ENCODE results near the gene ATXN7L3.
"Not testable (repeated sequence)": the region's sequence is repeated elsewhere in the genome, so short reads cannot be mapped to it uniquely, and the experiment has no call there.

ATXN7L3 gene

DNA sequence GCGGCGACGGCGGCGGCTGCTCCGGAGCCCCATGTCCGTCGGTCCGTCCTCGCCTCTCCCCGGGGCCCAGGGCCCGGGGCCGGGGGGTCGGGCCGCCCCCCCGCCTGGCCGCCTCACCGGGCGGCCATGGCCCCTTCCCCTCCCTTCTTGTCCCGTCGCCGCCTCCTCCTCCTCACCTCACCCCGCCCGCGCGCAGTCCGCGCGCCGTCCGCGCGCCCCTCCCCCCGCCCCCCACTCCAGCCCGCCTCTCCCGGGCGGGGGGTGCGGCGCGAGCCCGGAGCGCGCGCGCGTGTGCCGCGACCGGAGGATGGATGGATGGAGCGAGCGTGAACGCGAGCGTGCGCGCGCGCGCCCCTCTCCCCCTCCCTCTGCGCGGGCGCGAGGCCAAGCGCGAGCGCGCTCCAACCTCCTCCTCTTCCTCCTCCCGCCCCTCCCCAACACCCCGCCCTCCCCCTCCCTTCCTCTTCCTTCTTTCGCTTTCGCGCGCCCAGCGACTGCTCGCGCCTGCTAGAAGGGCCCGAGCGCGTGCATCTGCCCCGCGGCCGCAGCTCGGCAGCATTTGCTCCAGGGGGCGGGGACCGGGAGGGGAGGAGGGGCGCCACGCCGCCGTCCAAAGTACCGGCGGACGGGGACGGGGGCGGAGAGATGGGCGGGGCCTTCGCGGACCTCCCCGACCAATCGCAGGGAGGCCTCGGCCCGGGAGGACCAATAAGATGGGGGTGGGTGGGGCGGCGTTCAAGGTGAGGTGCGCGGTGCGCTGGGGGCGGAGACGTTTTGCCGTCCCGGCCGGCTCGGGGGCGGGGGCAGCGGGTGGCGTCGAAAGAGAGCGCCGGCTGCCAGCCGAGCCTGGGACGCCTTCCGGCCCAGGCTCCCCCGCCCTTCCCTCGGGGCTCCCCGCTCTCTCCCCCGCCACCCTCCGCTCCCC, at the start of gene ATXN7L3:
TSS of gene ATXN7L3 (minus strand) at position 332 of the 925 bp plus-strand sequence. CDS start 1,814 bp downstream, outside the sequence.
- peak; percentile 96 for DNase-seq (ENCODE audit: low spot score)

- no peak for DNase-seq (ENCODE audit: low spot score)
Observed at GRCh38 chr17:44247876-44248736, 48.4 kb upstream of the ATXN7L3 start.

- DNase-seq (ENCODE audit: low spot score): no peak
Observed at GRCh38 chr17:44247440-44247841, 47.8 kb upstream of the ATXN7L3 start.

DNA sequence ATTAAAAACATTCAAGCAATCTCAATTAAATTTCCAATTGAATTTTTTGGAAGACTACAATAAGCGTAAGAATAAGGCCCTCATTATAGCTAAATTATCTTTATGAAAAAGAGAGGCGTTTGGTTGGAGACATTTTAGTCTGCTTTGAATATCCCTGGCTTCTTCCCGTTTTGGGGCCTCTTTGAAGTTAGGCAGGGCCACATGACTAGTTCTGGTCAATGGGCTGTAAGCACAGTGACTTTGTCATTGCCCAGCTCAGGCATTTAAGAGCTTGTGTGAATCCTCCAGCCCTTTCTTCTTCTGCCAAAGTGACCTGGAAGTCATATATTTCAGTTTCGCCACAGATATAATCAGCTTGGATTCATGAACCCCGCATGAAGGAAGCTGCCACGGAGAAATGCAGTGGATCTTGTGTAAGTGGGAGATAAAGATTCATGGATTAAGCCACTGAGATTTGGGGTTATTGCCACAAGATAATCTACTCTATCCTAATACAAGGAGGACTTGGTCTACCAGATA, 41.5 kb upstream of the ATXN7L3 start:
- DNase-seq (ENCODE audit: low spot score): no peak

DNA sequence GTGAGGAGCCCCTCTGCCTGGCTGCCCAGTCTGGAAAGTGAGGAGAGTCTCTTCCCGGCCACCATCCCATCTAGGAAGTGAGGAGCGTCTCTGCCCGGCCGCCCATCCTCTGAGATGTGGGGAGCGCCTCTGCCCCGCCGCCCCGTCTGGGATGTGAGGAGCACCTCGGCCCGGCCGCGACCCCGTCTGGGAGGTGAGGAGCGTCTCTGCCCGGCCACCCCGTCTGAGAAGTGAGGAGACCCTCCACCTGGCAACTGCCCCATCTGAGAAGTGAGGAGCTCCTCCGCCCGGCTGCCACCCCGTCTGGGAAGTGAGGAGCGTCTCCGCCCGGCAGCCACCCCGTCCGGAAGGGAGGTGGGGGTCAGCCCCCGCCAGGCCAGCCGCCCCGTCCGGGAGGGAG, 38.2 kb upstream of the ATXN7L3 start:
- DNase-seq (ENCODE audit: low spot score): not testable (repeated sequence)

- no peak for DNase-seq (ENCODE audit: low spot score)
Observed at GRCh38 chr17:44236444-44236991, 36.8 kb upstream of the ATXN7L3 start.

DNA sequence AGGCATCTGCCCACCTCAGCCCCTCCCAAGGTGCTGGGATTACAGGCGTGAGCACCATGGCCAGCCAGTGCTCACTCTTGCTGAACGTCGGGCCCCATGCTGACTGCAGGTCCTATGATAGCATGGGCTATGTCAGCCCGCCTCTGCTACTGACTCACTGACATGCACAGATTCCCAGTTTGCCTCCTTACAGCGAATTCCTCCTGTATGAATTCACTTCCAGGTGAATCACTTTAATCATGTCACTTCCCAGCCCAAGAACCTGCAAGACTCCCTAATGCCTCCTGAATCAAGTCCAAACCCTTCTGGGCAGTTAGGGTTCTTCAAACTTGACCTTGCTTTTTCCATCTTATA, 35.9 kb upstream of the ATXN7L3 start:
- no peak for DNase-seq (ENCODE audit: low spot score)

GRCh38 chr17:44233582-44233981, 33.9 kb upstream of the ATXN7L3 start:
- DNase-seq (ENCODE audit: low spot score): no peak

GRCh38 chr17:44232061-44232460, 32.4 kb upstream of the ATXN7L3 start:
- no peak for DNase-seq (ENCODE audit: low spot score)

DNA sequence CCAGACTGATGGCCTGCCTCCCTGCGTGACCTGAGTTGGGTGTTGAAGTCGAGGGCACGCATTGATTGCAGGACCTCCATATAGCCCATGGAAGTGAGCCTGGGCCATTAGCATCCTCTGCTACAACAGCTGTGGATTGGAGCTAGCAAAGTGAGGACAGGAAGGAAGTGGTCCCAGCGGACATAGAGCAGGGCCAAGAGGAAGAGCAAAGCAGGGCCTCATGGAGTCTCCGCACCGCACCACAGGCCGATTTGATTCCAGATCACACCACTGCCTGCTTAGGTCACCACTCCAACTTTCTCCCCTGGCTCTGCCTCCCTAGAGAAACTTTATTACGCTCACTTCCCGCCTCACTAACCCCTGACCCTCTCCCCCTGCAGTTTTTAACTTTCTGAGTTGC, 30.5 kb upstream of the ATXN7L3 start:
- no peak for DNase-seq (ENCODE audit: low spot score)

GRCh38 chr17:44229090-44229489, 29.4 kb upstream of the ATXN7L3 start:
- DNase-seq (ENCODE audit: low spot score): no peak

DNA sequence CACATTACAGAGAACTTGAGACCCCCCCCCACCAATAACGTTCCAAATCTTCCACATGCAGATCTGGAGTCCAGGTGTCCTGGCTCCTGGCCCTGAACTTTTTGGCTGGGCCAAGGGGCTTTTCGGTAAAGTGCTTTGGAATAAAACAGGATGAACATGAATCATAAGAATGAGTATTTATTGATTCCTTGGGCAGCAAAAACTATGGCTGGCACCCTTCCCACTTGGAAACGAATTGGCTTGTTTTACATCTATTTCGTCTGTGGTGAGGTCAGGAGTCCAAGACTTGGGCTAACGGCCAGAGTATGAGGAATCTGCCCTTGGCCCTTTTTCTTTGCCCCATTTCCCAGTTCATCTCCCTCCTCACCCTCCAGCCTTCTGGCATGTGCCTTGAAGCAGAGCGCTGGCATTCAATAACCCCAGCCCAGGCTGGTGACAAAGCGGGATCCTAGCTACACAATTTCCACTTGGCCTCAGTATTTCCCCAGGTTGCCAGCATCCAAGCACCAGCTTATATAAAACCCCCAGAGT, 23.9 kb upstream of the ATXN7L3 start:
- DNase-seq (ENCODE audit: low spot score): no peak

GRCh38 chr17:44222112-44222869, 22.6 kb upstream of the ATXN7L3 start:
- peak; percentile 87 for DNase-seq (ENCODE audit: low spot score)

DNA sequence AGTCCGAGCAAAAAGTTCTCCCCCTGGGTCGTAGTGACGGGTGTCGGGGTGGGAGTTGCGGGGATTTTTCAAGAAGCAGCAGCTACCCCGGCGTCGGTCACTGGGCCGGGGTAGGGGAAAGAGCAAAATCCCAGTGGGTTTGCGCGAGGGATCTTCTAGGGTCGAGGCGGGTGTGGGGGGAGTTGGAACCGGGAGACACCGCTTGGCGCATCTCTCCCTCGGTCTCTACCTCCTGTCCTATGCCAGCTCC, 22.1 kb upstream of the ATXN7L3 start:
- DNase-seq (ENCODE audit: low spot score): no peak

GRCh38 chr17:44221084-44221861, 21.6 kb upstream of the ATXN7L3 start:
- peak; percentile 86 for DNase-seq (ENCODE audit: low spot score)

GRCh38 chr17:44220213-44221083, 20.8 kb upstream of the ATXN7L3 start:
- no peak for DNase-seq (ENCODE audit: low spot score)

GRCh38 chr17:44219616-44220212, 20.0 kb upstream of the ATXN7L3 start, which contains the start of gene UBTF:
Gene UBTF (minus strand): TSS chr17:44219675. CDS start chr17:44218229, 1,446 bp downstream.
- DNase-seq (ENCODE audit: low spot score): peak; percentile 80

- DNase-seq (ENCODE audit: low spot score): peak; percentile 67
Observed at GRCh38 chr17:44219108-44219615, 19.5 kb upstream of the ATXN7L3 start.
